Measurements from ENCODE around the gene NUDT16L1. TPM values are rescaled to one million over a fixed set of nuclear protein-coding genes. Genes with fewer than 3 reads are reported as not detected.

NUDT16L1 gene
- total RNA-seq, 1 experiment from 2014 or later, result 33.8 TPM

- Histone ChIP-seq H3K27ac (ENCODE audit: low read depth, low read length, poor library complexity, severe bottlenecking) (no peak overlapping the region), H3K27me3 (replicated peaks; ENCODE audit: insufficient read depth, low read depth, low read length, poor library complexity) (no peaks in the 10 kb centered on the region), H3K4me1 (ENCODE audit: insufficient read depth, low read length, poor library complexity, severe bottlenecking) (no peaks in the 10 kb centered on the region), H3K36me3 (ENCODE audit: insufficient read depth, low read length, poor library complexity, severe bottlenecking) (peaks cover 17% of the 10 kb centered on the region), H3K4me3 (ENCODE audit: low read depth, low read length, poor library complexity, severe bottlenecking) (no peak overlapping the region), H3K9me3 (ENCODE audit: low read depth, low read length, poor library complexity, severe bottlenecking) (no peaks in the 10 kb centered on the region)
- BruUV-seq (replicated peaks), result no TSS peak
- no peak for TF ChIP-seq EZH2 (IDR thresholded peaks at IDR 0.05; ENCODE audit: borderline replicate concordance, low read depth, low read length, poor library complexity, severe bottlenecking)
- no peak for TF ChIP-seq CTCF (conservative IDR thresholded peaks at IDR 0.05; ENCODE audit: low read depth, low read length)
- intact Hi-C loops (cut with micrococcal nuclease; ENCODE audit: unreplicated experiment), result no loop called here
- ChIA-PET POLR2A (ENCODE audit: low non-redundant PET) (no interaction called here), CTCF (no interaction called here)
- DNase-seq (ENCODE audit: low spot score), result no peak
Observed at GRCh38 chr16:4709481-4709880, 16.1 kb downstream of the NUDT16L1 start.

GRCh38 chr16:4713663-4714501 is 20.5 kb downstream of the NUDT16L1 start:
- POLR2A ChIA-PET (ENCODE audit: low non-redundant PET), result no interaction called here

GRCh38 chr16:4714996-4715395 is 21.6 kb downstream of the NUDT16L1 start:
- BruUV-seq (replicated peaks), result no TSS peak
- DNase-seq (ENCODE audit: low spot score), result no peak
- TF ChIP-seq EZH2 (IDR thresholded peaks at IDR 0.05; ENCODE audit: borderline replicate concordance, low read depth, low read length, poor library complexity, severe bottlenecking) (no peak), CTCF (conservative IDR thresholded peaks at IDR 0.05; ENCODE audit: low read depth, low read length) (no peak)
- Histone ChIP-seq H3K27me3 (replicated peaks; ENCODE audit: insufficient read depth, low read depth, low read length, poor library complexity) (no peaks in the 10 kb centered on the region), H3K27ac (ENCODE audit: low read depth, low read length, poor library complexity, severe bottlenecking) (no peak overlapping the region), H3K4me3 (ENCODE audit: low read depth, low read length, poor library complexity, severe bottlenecking) (no peak overlapping the region), H3K4me1 (ENCODE audit: insufficient read depth, low read length, poor library complexity, severe bottlenecking) (no peaks in the 10 kb centered on the region), H3K9me3 (ENCODE audit: low read depth, low read length, poor library complexity, severe bottlenecking) (no peaks in the 10 kb centered on the region), H3K36me3 (ENCODE audit: insufficient read depth, low read length, poor library complexity, severe bottlenecking) (peaks cover 9% of the 10 kb centered on the region)
- ChIA-PET POLR2A (ENCODE audit: low non-redundant PET) (no interaction called here), CTCF (no interaction called here)
- intact Hi-C loops (cut with micrococcal nuclease; ENCODE audit: unreplicated experiment), result no loop called here

More at GRCh38 chr16:4713663-4714501, 20.5 kb downstream of the NUDT16L1 start:
- peaks cover 13% of the 10 kb centered on the region for H3K36me3 ChIP-seq (ENCODE audit: insufficient read depth, low read length, poor library complexity, severe bottlenecking)
- H3K4me1 ChIP-seq (ENCODE audit: insufficient read depth, low read length, poor library complexity, severe bottlenecking), result no peaks in the 10 kb centered on the region
- CTCF ChIA-PET, result no interaction called here
- H3K9me3 ChIP-seq (ENCODE audit: low read depth, low read length, poor library complexity, severe bottlenecking), result no peaks in the 10 kb centered on the region
- no TSS peak for BruUV-seq (replicated peaks)
- H3K27me3 ChIP-seq (replicated peaks; ENCODE audit: insufficient read depth, low read depth, low read length, poor library complexity), result no peaks in the 10 kb centered on the region
- no peak overlapping the region for H3K4me3 ChIP-seq (ENCODE audit: low read depth, low read length, poor library complexity, severe bottlenecking)
- no peak for TF ChIP-seq EZH2 (IDR thresholded peaks at IDR 0.05; ENCODE audit: borderline replicate concordance, low read depth, low read length, poor library complexity, severe bottlenecking)
- no peak for TF ChIP-seq CTCF (conservative IDR thresholded peaks at IDR 0.05; ENCODE audit: low read depth, low read length)
- intact Hi-C loops (cut with micrococcal nuclease; ENCODE audit: unreplicated experiment), result no loop called here
- no peak overlapping the region for H3K27ac ChIP-seq (ENCODE audit: low read depth, low read length, poor library complexity, severe bottlenecking)
- no peak for DNase-seq (ENCODE audit: low spot score)
